Omental fat pad (tissue), 4 donors: Measurements from ENCODE around the gene ALDH6A1. TPM values are rescaled to one million over a fixed set of nuclear protein-coding genes. Genes with fewer than 3 reads are reported as not detected.

Source experiments
- ATAC-seq: fragments of 150-250 bp; one replicate; pipeline ENCODE4 v1.9.1; 2016; ENCODE audit warnings: mild to moderate bottlenecking, moderate library complexity; ENCODE audit not compliant: low FRiP score
- DNase-seq: peaks from one replicate; pipeline ENCODE4 v3.0.0-alpha.2; 2019; ENCODE audit warnings: low spot score
- total RNA-seq, 4 donors: library from RNA; depleted of rRNA; stranded (reverse); fragments of >200 nt; gene quantifications; one replicate each; pipeline ENCODE4 v1.1.0, GENCODE V29; 2016
- TF ChIP-seq, protein P1 (sequence below), 3 donors: fragments of 450-650 bp; IDR thresholded peaks; one replicate each; pipeline ENCODE4 v1.5.1; 2016 to 2017; ENCODE audit warnings: antibody characterized with exemption in 3 of 3, mild to moderate bottlenecking in 3 of 3, moderate library complexity in 2 of 3

ALDH6A1 gene
- total RNA-seq, 4 donors from 2014 or later: 42.8 to 70.4 (median 59.8) TPM

DNA sequence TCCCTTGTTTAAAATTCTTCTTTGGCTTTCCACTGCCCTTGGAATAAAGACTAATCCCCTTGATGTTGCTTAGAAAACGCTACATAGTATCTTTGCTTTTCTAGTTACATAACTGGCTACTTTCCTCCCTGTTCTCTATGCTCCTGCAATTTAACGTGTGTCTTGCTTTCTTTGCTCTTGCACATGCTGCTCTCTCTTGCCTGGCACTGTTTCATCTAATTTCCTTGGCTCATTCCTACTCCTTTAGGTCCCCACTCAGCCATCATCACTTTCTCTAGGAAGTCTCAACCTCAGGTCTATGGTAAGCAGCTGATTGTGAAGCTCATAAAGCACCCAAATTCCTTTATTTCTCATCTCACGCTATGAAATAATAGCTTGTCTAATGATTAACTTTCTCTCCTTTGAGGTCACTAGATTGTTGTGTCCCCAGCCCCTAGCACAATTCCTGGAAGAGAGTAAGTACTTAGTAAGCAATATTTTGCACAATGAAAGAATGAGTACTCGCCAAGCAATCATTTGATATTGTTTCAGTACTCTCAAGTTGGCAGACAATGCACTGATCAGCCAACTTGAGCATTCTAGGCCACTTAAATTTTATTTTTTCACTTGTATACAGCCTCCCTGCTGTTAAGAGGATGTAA is 3.3 kb downstream of the ALDH6A1 start:
- DNase-seq (no peak), ATAC-seq (no peak)
- TF ChIP-seq, protein P1, sequence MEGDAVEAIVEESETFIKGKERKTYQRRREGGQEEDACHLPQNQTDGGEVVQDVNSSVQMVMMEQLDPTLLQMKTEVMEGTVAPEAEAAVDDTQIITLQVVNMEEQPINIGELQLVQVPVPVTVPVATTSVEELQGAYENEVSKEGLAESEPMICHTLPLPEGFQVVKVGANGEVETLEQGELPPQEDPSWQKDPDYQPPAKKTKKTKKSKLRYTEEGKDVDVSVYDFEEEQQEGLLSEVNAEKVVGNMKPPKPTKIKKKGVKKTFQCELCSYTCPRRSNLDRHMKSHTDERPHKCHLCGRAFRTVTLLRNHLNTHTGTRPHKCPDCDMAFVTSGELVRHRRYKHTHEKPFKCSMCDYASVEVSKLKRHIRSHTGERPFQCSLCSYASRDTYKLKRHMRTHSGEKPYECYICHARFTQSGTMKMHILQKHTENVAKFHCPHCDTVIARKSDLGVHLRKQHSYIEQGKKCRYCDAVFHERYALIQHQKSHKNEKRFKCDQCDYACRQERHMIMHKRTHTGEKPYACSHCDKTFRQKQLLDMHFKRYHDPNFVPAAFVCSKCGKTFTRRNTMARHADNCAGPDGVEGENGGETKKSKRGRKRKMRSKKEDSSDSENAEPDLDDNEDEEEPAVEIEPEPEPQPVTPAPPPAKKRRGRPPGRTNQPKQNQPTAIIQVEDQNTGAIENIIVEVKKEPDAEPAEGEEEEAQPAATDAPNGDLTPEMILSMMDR (IDR thresholded peaks at IDR 0.05): no peak

DNA sequence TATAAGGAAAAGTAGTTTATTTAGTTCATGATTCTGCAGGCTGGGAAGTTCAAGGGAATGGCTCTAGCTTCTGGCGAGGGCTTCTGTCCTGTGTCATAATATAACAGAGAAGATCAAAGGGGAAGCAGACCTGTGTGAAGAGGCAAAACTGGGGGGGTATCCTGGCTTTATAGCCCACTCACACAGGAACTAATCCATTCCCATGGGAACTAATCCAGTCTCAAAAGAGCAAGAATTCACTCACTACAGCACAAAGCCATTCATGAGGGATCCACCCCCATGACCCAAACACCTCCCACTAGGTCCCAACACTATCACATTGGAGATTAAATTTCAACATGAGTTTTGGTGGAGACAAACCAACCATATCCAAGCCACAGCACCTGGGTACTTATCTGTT is 6.9 kb downstream of the ALDH6A1 start:
- DNase-seq (no peak), ATAC-seq (no peak)
- TF ChIP-seq, protein P1 (IDR thresholded peaks at IDR 0.05): no peak

DNA sequence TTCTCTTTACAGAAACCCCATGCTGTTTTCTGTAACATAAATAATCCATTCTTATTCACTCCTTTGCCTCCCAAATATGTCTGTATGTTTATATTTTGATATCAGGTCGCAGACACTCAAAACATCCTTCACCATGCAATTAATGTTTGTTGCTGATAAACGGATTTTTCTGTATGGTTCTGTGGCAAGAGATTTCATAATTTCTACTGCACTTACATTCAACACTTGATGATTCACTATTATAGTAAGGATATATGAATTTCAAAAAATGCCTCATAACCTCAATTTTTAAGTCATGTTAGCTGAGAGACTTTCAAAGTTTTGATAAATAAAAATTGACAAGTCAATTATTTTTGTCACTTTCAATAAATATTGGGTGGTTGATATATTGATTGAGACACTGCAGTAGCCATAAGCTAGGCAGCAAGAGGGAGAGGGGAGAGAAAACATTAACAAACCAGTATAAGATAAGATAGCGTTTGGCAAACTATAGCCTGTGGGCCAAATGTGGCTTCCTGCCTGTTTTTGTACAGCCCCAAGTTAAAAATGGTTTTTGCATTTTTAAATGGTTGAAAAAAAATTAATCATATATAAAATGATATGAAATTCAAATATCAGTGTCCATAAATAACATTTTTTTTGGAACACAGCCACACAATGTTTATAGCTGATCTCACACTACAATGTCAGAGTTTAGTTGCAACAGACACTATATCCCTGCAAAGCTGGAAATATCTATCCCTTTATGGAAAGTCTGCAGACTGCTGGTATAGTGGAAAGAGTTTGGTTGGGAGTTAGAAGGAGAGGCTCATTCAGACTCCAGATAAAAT is 18.3 kb downstream of the ALDH6A1 start:
- ATAC-seq: no peak

DNA sequence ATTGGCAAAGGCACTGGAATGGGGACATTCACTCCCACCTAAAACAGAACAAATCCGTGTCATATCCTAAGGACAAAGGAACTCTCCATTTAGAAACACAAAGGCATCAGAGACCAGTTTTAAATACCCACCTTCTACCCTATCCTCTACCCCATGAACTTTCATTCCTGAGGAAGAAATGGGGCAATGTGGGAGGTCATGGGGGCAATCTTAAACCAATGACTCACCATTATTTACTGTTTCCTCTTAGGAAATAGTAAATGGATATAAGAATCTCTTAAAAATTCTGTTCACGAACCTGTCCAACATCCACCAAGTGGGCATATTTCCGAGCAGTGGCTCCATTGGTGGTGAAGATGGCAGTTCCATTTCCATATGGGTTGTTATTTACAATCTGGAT is 19.4 kb downstream of the ALDH6A1 start:
- DNase-seq (no peak), ATAC-seq (no peak)
- TF ChIP-seq, protein P1 (IDR thresholded peaks at IDR 0.05): no peak

More for the DNA sequence above, 18.3 kb downstream of the ALDH6A1 start:
- DNase-seq: no peak
- TF ChIP-seq, protein P1 (IDR thresholded peaks at IDR 0.05): no peak

DNA sequence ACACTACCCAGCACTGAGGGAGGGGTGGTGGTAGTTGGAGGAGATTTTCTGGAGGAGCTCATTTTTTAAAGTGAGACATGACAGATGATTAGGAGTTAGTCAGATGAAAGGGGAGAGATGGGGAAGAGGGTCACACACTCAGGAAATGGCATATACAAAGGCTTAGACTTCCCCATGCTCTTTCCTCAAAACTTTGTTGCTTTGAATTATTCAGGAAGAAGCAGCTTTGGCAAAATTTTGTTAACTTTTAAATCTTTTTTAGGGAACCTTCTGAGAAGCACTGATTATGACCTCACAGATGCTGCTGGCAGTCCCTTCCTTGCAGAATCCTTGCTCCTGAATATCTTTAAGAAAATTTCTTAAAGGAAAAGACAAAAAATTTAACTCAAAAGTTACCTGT is 19.8 kb downstream of the ALDH6A1 start:
- ATAC-seq: no peak
- no peak for DNase-seq
- TF ChIP-seq, protein P1 (IDR thresholded peaks at IDR 0.05): no peak

DNA sequence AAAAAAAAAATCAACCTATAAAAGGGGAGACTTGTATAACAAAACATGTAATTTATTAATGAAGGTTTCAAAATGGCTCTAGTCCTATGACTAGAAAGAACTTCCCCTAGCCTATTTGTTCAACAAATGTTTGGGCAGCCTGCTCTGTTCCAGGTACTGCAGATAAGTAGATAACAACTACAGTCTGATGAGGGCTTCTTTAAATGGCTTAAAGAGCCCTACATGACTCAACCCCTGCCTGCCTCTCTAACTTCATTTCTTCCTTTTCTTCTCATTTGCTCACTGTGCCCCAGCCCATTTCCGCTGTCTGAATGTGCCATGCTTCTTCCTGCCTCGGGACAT is 21.5 kb downstream of the ALDH6A1 start:
- TF ChIP-seq, protein P1 (IDR thresholded peaks at IDR 0.05): no peak
- no peak for DNase-seq
- no peak for ATAC-seq
